GM19467 (cell line): ENCODE measurements around the gene PER3.

ENCODE experiments used
- ATAC-seq: cut with Tn5 transposase; IDR thresholded peaks from one replicate; pipeline ENCODE4 v1.9.1; 2021; ENCODE audit warnings: mild to moderate bottlenecking, moderate library complexity; ENCODE audit not compliant: unreplicated experiment

PER3 gene

GRCh38 chr1:7869136-7869920 lies 85.2 kb downstream of the PER3 start:
- no peak for ATAC-seq

- ATAC-seq: no peak
Observed at GRCh38 chr1:7871136-7871535, 87.0 kb downstream of the PER3 start.

GRCh38 chr1:7873801-7874795 lies 90.0 kb downstream of the PER3 start:
- ATAC-seq: no peak

- ATAC-seq: no peak
Observed at GRCh38 chr1:7878027-7878426, 93.9 kb downstream of the PER3 start.

GRCh38 chr1:7879228-7879627 lies 95.1 kb downstream of the PER3 start:
- ATAC-seq: no peak

GRCh38 chr1:7884757-7885156 lies 100.7 kb downstream of the PER3 start:
- ATAC-seq: no peak

- ATAC-seq: no peak
Observed at GRCh38 chr1:7885513-7886404, 101.7 kb downstream of the PER3 start.

- no peak for ATAC-seq
Observed at GRCh38 chr1:7886405-7886745, 102.3 kb downstream of the PER3 start.

GRCh38 chr1:7888248-7889081 lies 104.4 kb downstream of the PER3 start:
- no peak for ATAC-seq

GRCh38 chr1:7890853-7891252 lies 106.8 kb downstream of the PER3 start:
- no peak for ATAC-seq

GRCh38 chr1:7891804-7892203 lies 107.7 kb downstream of the PER3 start:
- no peak for ATAC-seq

- no peak for ATAC-seq
Observed at GRCh38 chr1:7893529-7894180, 109.6 kb downstream of the PER3 start.
